ENCODE data around the gene CAMTA1.

DNA sequence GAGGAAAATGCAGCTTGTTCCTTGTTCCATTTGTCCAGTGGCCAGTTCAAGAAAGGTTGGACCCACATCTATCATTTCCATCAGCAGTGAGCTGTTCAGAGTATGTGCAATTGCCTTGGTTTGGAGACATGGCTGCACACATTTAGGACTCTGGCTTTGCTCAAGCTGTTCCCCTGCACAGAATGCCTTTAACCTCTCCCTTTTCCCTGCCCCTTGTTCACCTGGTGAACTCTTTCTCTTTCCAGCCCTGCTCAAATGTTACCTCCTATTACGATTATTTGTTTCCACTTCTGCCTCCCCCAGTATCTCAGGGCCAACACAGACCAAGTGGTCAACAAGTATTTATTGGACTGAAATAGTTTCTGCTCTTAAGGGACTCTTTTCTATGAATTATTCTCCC, 385.9 kb downstream of the CAMTA1 start:
- TF ChIP-seq GATA1 (IDR thresholded peaks at IDR 0.05; ENCODE audit: low read depth, low read length), result no peak
- no peak for TF ChIP-seq POLR2A (IDR thresholded peaks at IDR 0.05; ENCODE audit: low read length)

Data from erythroblast (primary cell).